PC-3 (cell line): ENCODE results near the gene LEF1. TPM values are rescaled to one million over a fixed set of nuclear protein-coding genes. Genes with fewer than 3 reads are reported as not detected.
"Not testable (repeated sequence)": the region's sequence is repeated elsewhere in the genome, so short reads cannot be mapped to it uniquely, and the experiment has no call there.

ENCODE experiments used
- ATAC-seq: fragments of 200-7000 bp; cut with Tn5 transposase; 2 replicates; pipeline ENCODE4 v1.9.1; 2020; ENCODE audit warnings: mild to moderate bottlenecking, moderate library complexity
- BruUV-seq: library from RNA; stranded (reverse); fragments of 400-500 nt; replicated peaks from 2 replicates; lab custom pipeline; 2021; lab: Mats Ljungman, UMichigan
- CTCF ChIA-PET: fragments of 300-600 bp; sonication (Branson Sonifier 250); formaldehyde crosslinking; loops from one replicate; lab custom pipeline; 2022; ENCODE audit warnings: antibody characterized with exemption; lab: Charles Lee
- POLR2A ChIA-PET: fragments of 300-600 bp; sonication (Branson Sonifier 250); formaldehyde crosslinking; loops from one replicate; lab custom pipeline; 2022; ENCODE audit warnings: antibody characterized with exemption; ENCODE audit not compliant: unreplicated experiment; lab: Charles Lee
- DNase-seq: peaks from one replicate; pipeline ENCODE4 v3.0.0-alpha.2; 2015
- H2AFZ ChIP-seq: fragments of 300-600 bp; sonication (generic); 2 replicates; pipeline ENCODE4 v1.6.0; 2016; ENCODE audit warnings: antibody characterized with exemption, low read length
- H3F3A ChIP-seq: fragments of 300-600 bp; sonication (generic); one replicate; pipeline ENCODE4 v1.6.0; 2017; ENCODE audit warnings: antibody characterized with exemption, low read length, control low read depth, mild to moderate bottlenecking; ENCODE audit not compliant: unreplicated experiment
- H3K27ac ChIP-seq: fragments of 300-600 bp; sonication (generic); 2 replicates; pipeline ENCODE4 v1.5.1; 2016; ENCODE audit warnings: mild to moderate bottlenecking, low read length
- H3K27me3 ChIP-seq: fragments of 300-600 bp; sonication (generic); 2 replicates; pipeline ENCODE4 v1.6.1; 2016; ENCODE audit warnings: low read length, mixed read lengths
- H3K36me3 ChIP-seq: fragments of 300-600 bp; sonication (generic); 2 replicates; pipeline ENCODE4 v1.6.1; 2016; ENCODE audit warnings: low read depth, mixed run types, low read length, mixed read lengths
- H3K4me1 ChIP-seq: fragments of 300-600 bp; sonication (generic); 2 replicates; pipeline ENCODE4 v1.5.1; 2016; ENCODE audit warnings: low read length; ENCODE audit not compliant: insufficient read depth
- H3K4me2 ChIP-seq: fragments of 300-600 bp; sonication (generic); 2 replicates; pipeline ENCODE4 v1.6.0; 2016; ENCODE audit warnings: low read length
- H3K4me3 ChIP-seq: fragments of 300-600 bp; sonication (generic); 2 replicates; pipeline ENCODE4 v1.5.1; 2016; ENCODE audit warnings: mild to moderate bottlenecking, low read length, mixed read lengths
- H3K79me2 ChIP-seq: fragments of 300-600 bp; sonication (generic); 2 replicates; pipeline ENCODE4 v1.6.1; 2017; ENCODE audit warnings: low read length, mixed read lengths
- H3K9ac ChIP-seq: fragments of 300-600 bp; sonication (generic); 2 replicates; pipeline ENCODE4 v1.6.0; 2016; ENCODE audit warnings: mild to moderate bottlenecking, low read length
- H3K9me2 ChIP-seq: fragments of 300-600 bp; sonication (generic); replicated peaks from 2 replicates; pipeline ENCODE4 v1.6.1; 2016; ENCODE audit warnings: mixed run types, low read length, mixed read lengths
- H3K9me3 ChIP-seq: fragments of 300-600 bp; sonication (generic); 2 replicates; pipeline ENCODE4 v1.6.1; 2016; ENCODE audit warnings: low read length, mixed read lengths
- H4K20me1 ChIP-seq: fragments of 300-600 bp; sonication (generic); 2 replicates; pipeline ENCODE4 v1.6.1; 2016; ENCODE audit warnings: low read length, mixed read lengths
- CTCF ChIP-seq: fragments of 300-600 bp; sonication (generic); conservative IDR thresholded peaks from 2 replicates; pipeline ENCODE4 v1.5.1; 2017; ENCODE audit warnings: antibody characterized with exemption, low read depth, mild to moderate bottlenecking, low read length
- EZH2 ChIP-seq: fragments of 300-600 bp; sonication (generic); IDR thresholded peaks from one replicate; pipeline ENCODE4 v1.6.1; 2017; ENCODE audit warnings: antibody characterized with exemption, mild to moderate bottlenecking, low read length; ENCODE audit not compliant: unreplicated experiment
- EZH2phosphoT487 ChIP-seq: fragments of 300-600 bp; sonication (generic); IDR thresholded peaks from 2 replicates; pipeline ENCODE4 v1.6.1; 2018; ENCODE audit warnings: mild to moderate bottlenecking, antibody characterized with exemption, low read length, borderline replicate concordance
- intact Hi-C: fragments of 100-400 bp; cut with micrococcal nuclease; formaldehyde crosslinking; loops from 2 replicates; pipeline ENCODE4 v1.9.0; 2023
- total RNA-seq: library from RNA; depleted of rRNA; stranded (reverse); fragments of >200 nt; gene quantifications from 2 replicates; pipeline ENCODE4 v1.2.3, GENCODE V29; 2014

LEF1 gene
- total RNA-seq, 1 experiment from 2014 or later, result 2.4 TPM

GRCh38 chr4:108051343-108051742 lies 117.4 kb downstream of the LEF1 start:
- DNase-seq (no peak), ATAC-seq (no peak)
- no peaks in the 10 kb centered on the region for H3K9me3 ChIP-seq
- no peaks in the 10 kb centered on the region for H3K4me1 ChIP-seq
- no peak overlapping the region for H2AFZ ChIP-seq
- H3K79me2 ChIP-seq, result no peaks in the 10 kb centered on the region
- intact Hi-C loops, result no loop called here
- ChIA-PET CTCF (no interaction called here), POLR2A (interaction anchor here (0.6 kb wide), 1 partner anchor 866 kb away, joined by 3 read pairs; no protein-coding TSS in a partner anchor)
- H3K27me3 ChIP-seq, result no peaks in the 10 kb centered on the region
- no peaks in the 10 kb centered on the region for H3K36me3 ChIP-seq
- H4K20me1 ChIP-seq, result no peaks in the 10 kb centered on the region
- H3K9me2 ChIP-seq, result no peaks in the 10 kb centered on the region
- no peak overlapping the region for H3K9ac ChIP-seq
- no peak overlapping the region for H3K4me2 ChIP-seq
- H3K27ac ChIP-seq, result no peak overlapping the region
- H3F3A ChIP-seq, result no peaks in the 10 kb centered on the region
- no TSS peak for BruUV-seq
- no peak overlapping the region for H3K4me3 ChIP-seq
- no peak for TF ChIP-seq EZH2
- no peak for TF ChIP-seq EZH2phosphoT487
- no peak for TF ChIP-seq CTCF

GRCh38 chr4:108050166-108051111 lies 118.3 kb downstream of the LEF1 start:
- H3F3A ChIP-seq, H3K27me3 ChIP-seq, H4K20me1 ChIP-seq, H3K79me2 ChIP-seq, H3K9ac ChIP-seq, BruUV-seq, POLR2A ChIA-PET, DNase-seq, ATAC-seq, CTCF ChIA-PET, H3K9me2 ChIP-seq, H3K36me3 ChIP-seq, H2AFZ ChIP-seq, H3K27ac ChIP-seq, intact Hi-C loops, H3K4me1 ChIP-seq, H3K4me3 ChIP-seq, H3K4me2 ChIP-seq, H3K9me3 ChIP-seq: not testable (repeated sequence)

DNA sequence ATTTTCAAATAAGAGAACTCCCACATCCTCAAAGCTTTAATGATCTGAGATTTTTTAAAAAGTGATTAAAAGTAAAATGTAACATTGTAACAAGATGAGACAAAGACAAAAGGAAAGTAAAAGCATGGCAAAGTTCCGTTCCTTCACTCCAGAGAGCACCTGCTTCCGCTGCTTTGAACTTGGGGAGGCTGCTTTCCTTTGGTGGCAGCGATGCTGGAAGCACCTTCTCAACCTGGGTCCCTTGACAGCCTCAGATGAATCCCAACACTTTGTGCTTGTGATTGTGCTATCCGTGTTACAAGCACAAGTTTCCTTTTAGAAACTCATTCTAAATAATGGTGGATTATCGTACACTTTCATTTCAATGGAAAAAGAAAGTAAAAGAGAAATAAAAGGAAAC lies 119.3 kb downstream of the LEF1 start:
- no peaks in the 10 kb centered on the region for H3K27me3 ChIP-seq
- H4K20me1 ChIP-seq, result no peaks in the 10 kb centered on the region
- POLR2A ChIA-PET, result no interaction called here
- intact Hi-C loops, result no loop called here
- no peaks in the 10 kb centered on the region for H3K9me3 ChIP-seq
- H2AFZ ChIP-seq, result no peak overlapping the region
- H3K9ac ChIP-seq, result no peak overlapping the region
- H3K4me3 ChIP-seq, result no peak overlapping the region
- no peaks in the 10 kb centered on the region for H3K79me2 ChIP-seq
- CTCF ChIA-PET, result no interaction called here
- H3K36me3 ChIP-seq, result no peaks in the 10 kb centered on the region
- no peak for DNase-seq
- H3K9me2 ChIP-seq, result no peaks in the 10 kb centered on the region
- H3K4me2 ChIP-seq, result no peak overlapping the region
- H3K27ac ChIP-seq, result no peak overlapping the region
- ATAC-seq, result no peak
- H3K4me1 ChIP-seq, result peaks cover 16% of the 10 kb centered on the region
- no TSS peak for BruUV-seq
- no peak for TF ChIP-seq CTCF
- no peak for TF ChIP-seq EZH2
- TF ChIP-seq EZH2phosphoT487, result no peak
- no peaks in the 10 kb centered on the region for H3F3A ChIP-seq
